Suprapubic skin (tissue), 4 donors: ENCODE results near the gene THUMPD3.

Experiments
- EP300 ChIP-seq: sonication (generic); formaldehyde crosslinking; IDR thresholded peaks from one replicate; pipeline ENCODE4 v1.6.1; 2017; ENCODE audit warnings: antibody characterized with exemption
- POLR2A ChIP-seq, 2 donors: fragments of 450-650 bp; IDR thresholded peaks; one replicate each; pipeline ENCODE4 v1.6.1; 2017; ENCODE audit warnings: antibody characterized with exemption in 2 of 2, mild to moderate bottlenecking in 2 of 2, moderate library complexity in 2 of 2
- POLR2AphosphoS5 ChIP-seq, 3 donors: sonication (generic); formaldehyde crosslinking; IDR thresholded peaks; one replicate each; pipeline ENCODE4 v1.6.1; 2017; ENCODE audit warnings: antibody characterized with exemption in 3 of 3
- TF ChIP-seq, protein P1 (sequence below), 2 donors: fragments of 200-600 bp in 1 of 2; fragments of 450-650 bp in 1 of 2; sonication (generic) in 1 of 2; IDR thresholded peaks; one replicate each; pipeline ENCODE4 v1.5.1; 2016 to 2019; ENCODE audit warnings: antibody characterized with exemption in 2 of 2, mild to moderate bottlenecking in 1 of 2, moderate library complexity in 1 of 2

DNA sequence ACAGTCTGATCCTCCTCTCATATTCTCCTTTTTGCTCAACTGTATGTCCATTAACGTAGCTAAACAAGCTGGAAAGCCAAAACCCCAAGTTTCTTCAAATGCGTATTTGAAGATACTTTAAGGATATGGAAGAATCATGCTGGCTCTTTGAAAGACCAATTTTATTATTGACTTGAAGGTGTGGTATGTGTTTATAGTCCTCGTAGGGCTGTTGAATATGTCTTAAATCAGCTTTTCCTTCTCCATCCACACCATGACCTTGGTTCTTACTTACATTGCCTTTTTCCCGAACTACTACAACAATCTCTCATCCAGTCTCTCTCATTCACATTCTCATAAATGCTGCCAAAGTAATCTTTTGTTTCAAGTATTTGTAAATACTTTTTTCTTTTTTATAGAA is 19.7 kb upstream of the THUMPD3 start:
- TF ChIP-seq, protein P1, sequence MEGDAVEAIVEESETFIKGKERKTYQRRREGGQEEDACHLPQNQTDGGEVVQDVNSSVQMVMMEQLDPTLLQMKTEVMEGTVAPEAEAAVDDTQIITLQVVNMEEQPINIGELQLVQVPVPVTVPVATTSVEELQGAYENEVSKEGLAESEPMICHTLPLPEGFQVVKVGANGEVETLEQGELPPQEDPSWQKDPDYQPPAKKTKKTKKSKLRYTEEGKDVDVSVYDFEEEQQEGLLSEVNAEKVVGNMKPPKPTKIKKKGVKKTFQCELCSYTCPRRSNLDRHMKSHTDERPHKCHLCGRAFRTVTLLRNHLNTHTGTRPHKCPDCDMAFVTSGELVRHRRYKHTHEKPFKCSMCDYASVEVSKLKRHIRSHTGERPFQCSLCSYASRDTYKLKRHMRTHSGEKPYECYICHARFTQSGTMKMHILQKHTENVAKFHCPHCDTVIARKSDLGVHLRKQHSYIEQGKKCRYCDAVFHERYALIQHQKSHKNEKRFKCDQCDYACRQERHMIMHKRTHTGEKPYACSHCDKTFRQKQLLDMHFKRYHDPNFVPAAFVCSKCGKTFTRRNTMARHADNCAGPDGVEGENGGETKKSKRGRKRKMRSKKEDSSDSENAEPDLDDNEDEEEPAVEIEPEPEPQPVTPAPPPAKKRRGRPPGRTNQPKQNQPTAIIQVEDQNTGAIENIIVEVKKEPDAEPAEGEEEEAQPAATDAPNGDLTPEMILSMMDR (IDR thresholded peaks at IDR 0.05), result no peak
- TF ChIP-seq POLR2A (IDR thresholded peaks at IDR 0.05) (no peak), POLR2AphosphoS5 (IDR thresholded peaks at IDR 0.05) (no peak), EP300 (no peak)
